Stimulated activated CD4-positive, alpha-beta T cell treated with anti-CD3 and anti-CD28 coated beads, Interleukin-2, amount 100 ng/mL, for 4 hours (primary cell): Measurements from ENCODE around the gene ACSM5.
"Not testable (repeated sequence)": the region's sequence is repeated elsewhere in the genome, so short reads cannot be mapped to it uniquely, and the experiment has no call there.

Experiments used
- DNase-seq: peaks from one replicate; pipeline ENCODE4 v3.0.0-alpha.2; 2020; ENCODE audit warnings: low read depth

The ACSM5 gene

GRCh38 chr16:20398603-20399002 lies 10.7 kb upstream of the ACSM5 start:
- no peak for DNase-seq

- DNase-seq = no peak
Measured at GRCh38 chr16:20399185-20399584, 10.1 kb upstream of the ACSM5 start.

GRCh38 chr16:20401066-20401465 lies 8.3 kb upstream of the ACSM5 start:
- no peak for DNase-seq

- DNase-seq = no peak
Measured at GRCh38 chr16:20401475-20402016, 7.8 kb upstream of the ACSM5 start.

GRCh38 chr16:20402651-20403050 lies 6.7 kb upstream of the ACSM5 start:
- no peak for DNase-seq

DNA sequence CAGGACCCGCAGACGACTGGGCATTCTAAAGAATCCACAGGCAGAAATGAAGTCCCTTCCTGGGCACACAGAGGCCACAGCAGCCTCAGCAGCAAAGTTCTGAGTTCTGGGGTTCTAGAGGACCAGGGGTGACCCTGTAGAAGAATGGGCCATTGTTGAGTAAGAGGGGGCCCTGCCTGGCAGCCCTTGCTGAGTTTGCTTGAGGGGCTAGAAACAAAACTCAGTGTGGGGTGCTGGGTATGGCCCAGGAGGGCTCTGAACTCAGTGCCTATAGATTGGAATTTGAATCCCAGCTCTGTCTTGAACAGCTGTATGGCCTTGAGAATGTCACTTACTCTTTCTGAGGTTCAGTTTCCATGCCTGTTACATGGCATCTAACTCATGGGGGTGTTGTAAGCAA lies 4.7 kb upstream of the ACSM5 start, which contains the start of gene PDILT:
PDILT (minus strand) TSS at position 101 of the 400 bp plus-strand sequence. CDS start 5,437 bp downstream, outside the sequence.
- DNase-seq = no peak

DNA sequence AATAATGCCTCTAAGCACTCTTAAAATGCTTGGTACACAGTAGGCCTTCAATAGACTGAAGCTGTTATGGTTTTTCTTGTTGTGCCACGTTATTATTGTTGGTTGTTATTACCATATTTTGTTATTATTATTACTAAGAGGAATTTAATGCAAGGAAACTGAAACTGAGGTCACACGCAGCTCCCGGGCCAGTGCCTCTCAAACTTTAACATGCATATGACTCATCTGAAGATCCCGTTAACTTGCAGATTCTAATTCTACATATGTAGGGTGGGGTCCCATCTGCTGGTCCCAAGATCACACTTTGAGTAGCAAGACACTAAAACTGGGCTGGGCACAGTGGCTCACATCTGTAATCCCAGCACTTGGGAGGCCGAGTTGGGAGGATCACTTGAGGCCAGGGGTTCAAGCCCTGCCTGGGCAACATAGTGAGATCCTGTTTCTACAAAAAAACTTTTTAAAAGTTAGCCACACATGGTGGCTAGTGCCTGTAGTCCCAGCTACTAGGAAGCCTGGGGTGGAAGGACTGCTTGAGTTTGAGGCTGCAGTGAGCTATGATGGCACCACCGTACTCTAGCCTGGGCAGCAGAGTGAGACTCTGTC lies 888 bp downstream of the ACSM5 start:
- no peak for DNase-seq

DNA sequence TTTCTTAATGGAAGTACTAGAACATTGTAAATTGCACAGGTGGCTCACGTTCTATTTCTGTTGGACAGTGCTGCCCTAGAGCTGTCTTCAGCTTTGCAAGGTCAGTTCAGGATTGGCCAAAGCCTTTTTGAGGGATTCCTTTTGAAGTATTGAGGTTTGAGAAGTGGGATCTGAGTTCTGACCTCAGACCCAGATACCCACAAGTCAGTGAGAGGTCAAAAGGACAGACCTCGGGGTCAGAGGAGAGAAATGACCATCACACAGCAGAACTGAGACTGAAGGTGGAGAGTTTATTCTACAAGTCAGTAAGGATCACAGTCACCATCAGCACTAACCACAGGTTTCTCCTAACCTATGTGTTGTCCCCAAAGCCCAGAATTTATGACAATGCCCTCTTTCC lies 1.7 kb downstream of the ACSM5 start:
- no peak for DNase-seq

GRCh38 chr16:20415541-20415940 lies 6.2 kb downstream of the ACSM5 start:
- no peak for DNase-seq

DNA sequence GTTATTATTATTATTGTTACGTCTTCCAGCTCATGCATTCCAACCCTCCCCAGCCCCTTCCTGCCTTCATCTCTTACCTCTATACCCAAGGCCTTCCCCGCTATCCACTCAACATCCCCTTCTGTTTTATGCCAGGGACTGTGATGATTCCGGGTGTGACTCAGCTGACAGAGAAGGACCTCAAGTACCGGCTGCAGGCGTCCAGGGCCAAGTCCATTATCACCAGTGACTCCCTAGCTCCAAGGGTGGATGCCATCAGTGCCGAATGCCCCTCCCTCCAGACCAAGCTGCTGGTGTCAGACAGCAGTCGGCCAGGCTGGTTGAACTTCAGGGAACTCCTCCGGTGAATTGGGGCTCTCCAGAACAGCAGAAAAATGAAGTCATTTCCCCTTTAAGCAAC lies 9.8 kb downstream of the ACSM5 start:
- not testable (repeated sequence) for DNase-seq

DNA sequence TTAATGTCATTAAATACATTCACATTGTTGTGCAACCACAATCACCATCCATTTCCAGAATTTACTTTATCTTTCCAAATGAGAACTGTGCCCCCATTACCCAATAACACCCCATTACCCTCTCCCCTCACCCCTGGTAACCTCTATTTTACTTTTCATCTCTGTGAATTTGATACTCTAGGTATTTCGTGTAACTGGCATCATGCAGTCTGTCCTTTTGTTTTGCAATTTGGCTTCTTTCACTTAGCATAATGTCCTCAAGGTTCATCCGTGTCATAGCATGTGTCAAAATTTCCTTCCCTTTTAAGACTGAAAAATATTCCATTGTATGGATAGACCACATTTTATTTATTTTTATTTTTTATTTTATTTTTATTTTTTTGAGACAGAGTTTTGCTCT lies 12.4 kb downstream of the ACSM5 start:
- DNase-seq = not testable (repeated sequence)

- not testable (repeated sequence) for DNase-seq
Measured at GRCh38 chr16:20423772-20424128, 14.4 kb downstream of the ACSM5 start.

GRCh38 chr16:20424129-20424866 lies 15.0 kb downstream of the ACSM5 start:
- no peak for DNase-seq

- DNase-seq = not testable (repeated sequence)
Measured at GRCh38 chr16:20427401-20427797, 18.1 kb downstream of the ACSM5 start.

- not testable (repeated sequence) for DNase-seq
Measured at GRCh38 chr16:20429499-20429898, 20.2 kb downstream of the ACSM5 start.

GRCh38 chr16:20430480-20430879 lies 21.1 kb downstream of the ACSM5 start:
- DNase-seq = not testable (repeated sequence)

DNA sequence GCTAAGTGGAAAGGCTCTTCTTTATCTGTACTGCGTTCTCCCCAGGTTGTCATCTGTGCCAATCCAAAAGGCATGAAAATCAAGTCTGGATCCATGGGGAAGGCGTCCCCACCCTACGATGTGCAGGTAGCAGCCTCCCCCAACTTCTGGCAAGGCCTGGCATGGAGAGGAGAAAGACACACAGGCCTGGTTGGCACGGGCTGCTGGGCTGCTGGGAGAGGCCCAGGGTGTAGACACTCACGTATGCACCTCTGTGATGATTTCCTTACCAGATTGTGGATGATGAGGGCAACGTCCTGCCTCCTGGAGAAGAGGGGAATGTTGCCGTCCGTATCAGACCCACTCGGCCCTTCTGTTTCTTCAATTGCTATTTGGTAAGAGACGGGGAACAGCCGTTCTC lies 21.6 kb downstream of the ACSM5 start:
- no peak for DNase-seq

GRCh38 chr16:20438950-20439349 lies 29.6 kb downstream of the ACSM5 start:
- DNase-seq = not testable (repeated sequence)

- DNase-seq = not testable (repeated sequence)
Measured at GRCh38 chr16:20439820-20440231, 30.5 kb downstream of the ACSM5 start.

DNA sequence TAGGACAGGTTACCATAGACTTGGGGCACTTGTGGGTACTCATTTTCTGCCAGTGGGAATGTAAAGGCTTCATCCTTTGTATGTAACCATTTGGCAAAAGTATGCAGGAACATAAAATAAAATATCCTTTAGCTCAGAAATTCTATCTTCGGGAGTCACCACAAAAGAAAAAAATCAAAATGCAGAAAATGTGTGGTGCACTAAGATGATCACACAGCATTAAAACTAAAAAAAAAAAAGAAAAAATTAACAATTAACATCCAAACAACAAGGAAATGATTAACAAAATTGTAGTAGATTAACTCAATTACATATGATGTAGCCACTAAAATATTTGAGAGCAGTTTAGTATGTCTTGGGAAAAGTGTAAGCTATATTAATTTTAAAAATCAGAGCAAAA lies 31.4 kb downstream of the ACSM5 start:
- not testable (repeated sequence) for DNase-seq

DNA sequence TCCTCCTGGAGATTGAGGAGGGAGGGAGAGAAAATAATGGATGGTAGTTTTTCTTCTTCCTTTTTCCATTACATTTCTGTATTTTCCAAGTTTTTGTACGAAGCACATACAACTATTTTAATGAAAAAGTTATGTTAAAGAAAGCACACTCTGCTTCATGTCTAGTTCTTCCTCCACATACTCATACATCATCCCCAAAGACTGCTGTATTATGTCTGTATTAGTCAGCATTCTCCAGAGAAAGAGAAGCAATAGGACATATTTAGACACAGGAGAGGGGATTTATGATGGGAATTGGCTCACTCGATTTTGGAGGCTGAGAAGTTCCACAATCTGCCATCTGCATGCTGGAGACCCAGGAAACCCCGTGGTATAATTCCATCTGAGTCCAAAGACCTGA lies 31.9 kb downstream of the ACSM5 start:
- DNase-seq = no peak

- DNase-seq = not testable (repeated sequence)
Measured at GRCh38 chr16:20441859-20442258, 32.5 kb downstream of the ACSM5 start.

DNA sequence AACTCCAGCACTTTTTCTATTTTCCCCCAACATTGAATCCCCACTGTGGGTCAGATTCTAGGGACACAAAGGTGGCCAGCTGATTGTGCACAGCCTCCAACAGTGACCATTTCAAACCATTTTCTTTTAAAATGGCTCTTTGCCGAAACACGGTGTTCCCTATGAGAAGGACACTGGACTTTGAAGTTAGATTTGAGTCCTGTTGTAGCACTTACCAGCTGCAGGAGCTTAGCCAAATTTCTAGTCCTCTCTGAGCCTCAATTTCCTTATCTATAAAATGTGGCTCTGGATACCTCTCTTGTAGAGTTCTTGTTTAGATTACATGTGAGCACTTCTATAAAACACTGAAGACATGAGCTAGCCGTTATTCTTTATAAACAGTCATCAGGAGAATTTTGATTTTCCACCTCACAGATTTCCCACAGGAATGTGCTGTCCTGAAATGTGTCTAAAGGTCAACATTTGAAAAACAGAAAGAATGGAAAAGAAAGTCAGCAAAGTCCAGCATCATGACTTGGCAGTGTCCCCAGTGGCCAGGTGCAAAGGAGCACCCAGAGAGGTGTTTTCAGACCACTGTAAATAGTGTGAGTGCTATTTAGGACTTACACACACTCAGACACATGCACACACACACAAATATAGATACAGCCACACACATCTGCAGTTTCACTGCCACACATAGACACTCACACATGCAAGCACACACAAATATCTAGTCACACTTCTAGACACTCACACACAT lies 37.5 kb downstream of the ACSM5 start:
- not testable (repeated sequence) for DNase-seq
